ENCODE results near the gene HES3.

Gene HES3

DNA sequence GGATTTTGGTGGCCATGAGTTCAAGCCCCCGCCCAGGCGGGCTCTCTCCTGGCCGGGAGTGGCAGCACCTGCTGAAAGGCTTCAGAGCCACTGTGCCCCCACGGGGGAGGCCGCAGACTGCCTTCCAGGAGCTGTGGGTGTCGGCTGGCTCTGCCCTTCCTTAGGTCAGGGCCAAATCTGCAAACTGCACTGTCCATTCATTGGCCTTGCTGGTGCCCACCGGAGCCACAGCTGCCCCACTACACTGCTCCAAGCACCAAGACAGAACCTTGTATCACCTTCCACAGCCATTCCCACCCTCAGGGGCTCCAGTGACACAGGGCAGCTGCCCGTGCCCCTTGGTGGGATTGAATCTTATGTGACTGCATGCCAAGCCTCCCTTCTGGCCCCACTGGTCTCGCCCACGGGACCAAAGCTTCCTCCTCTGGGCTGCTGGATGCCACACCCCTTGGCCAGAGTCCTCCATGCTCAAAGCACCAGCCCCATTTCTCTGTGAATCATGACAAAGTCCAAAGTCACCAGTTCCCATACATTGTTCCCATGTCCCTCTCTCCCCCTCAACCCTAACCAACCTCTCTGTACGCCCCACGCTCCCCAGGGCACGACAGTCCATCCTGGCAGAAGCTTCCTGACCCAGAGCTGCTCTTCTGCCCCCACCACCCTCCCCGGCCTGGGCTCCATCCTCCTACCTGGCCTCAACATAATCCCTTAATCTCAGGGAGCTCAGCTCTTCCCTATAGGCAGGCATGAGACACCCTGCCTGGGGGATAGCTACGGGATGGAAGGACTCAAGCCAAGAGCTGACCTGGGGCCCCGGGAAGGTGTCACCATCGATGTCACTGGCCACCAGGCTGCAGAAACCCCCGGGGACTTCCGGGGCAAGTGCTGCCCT is 37.8 kb downstream of the HES3 start:
- DNase-seq, result no peak

DNA sequence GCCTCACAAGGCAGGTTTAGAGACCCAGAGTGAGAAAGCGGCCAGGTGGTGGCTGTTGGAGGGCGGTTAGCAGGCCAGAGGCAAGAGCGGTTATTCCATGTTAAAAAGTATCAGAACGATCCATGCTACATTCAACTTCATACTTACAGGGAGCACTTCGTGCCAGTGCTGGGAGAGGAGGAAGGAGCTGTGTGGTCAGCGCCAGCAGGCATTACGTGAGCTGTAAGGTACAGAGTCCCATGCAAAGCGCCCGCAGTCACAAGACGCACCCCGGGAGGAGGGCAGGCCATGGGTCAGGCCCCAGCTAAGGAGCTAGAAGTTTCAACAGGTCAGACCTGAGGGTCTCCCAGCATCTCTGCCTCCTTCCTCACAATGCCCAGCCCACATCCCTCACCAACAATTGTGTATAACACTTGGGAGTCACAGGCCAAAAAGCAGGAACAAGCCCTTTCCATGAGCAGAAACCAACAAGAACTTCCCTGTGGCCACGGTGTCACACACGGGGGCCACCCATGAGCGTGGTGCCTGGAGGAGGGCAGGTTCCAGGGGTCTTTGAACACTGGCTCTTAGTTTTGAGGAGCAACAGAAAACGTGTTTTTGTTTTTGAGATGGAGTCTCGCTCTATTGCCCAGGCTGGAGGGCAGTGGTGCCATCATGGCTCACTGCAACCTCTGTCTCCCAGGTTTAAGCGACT is 38.7 kb downstream of the HES3 start:
- DNase-seq, result no peak

DNA sequence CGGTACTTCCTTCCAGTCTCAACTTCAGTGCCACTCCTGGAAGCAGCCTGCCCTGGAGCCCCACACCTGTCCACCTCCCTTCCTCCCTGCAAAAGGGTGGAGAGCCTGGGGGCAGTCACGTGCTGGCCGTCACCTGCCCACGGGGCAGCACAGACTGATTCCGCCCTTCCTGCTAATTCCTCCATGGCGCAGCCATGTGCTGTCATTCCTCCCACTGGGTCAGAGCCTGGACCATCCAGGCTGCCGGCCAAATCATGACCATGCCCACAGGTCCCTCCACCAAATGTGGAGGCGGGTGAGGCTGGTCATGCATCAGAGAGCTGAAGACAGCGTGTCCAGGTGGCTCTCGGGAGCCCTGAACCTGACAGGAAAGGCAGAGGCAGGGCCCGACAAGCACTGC is 41.4 kb downstream of the HES3 start:
- no peak for DNase-seq

DNA sequence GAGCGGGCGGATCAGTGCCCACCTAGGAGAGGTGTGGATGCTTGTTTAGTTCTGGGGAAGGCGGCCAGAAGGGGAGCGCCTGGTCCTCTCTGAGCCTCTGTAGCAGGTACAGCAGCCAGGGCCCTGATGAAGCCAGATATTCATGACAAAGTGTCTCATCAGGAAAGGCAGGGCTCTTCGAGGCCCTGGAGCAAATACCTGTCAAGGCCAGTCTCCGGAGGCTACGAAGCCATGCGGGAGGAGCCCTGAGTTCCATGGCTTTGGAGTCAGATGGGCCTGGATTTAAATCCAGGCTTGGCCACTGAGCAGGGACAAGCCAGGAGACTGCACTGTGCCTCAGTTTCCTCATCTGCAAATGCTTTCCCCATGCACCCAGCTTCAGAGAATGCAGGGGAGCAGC is 42.3 kb downstream of the HES3 start:
- DNase-seq, result no peak

DNA sequence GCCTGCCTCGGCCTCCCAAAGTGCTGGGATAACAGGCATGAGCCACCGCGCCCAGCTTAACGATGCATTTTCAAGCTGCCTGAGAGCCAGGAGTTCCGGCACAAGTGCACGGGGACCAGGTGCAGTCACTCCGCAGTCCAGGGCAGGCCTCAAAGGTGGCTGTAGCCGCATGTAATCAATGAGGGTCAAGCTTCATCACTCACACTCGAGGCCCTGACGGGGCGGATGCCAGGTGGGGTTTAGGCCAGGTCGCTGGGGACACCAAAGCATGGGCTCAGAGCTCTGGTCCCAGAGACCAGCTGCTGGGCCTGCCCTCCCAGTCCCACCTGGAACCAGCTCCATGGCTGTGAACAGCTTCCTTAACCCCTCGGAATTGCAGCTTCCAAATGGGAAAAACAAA is 43.0 kb downstream of the HES3 start:
- no peak for DNase-seq

DNA sequence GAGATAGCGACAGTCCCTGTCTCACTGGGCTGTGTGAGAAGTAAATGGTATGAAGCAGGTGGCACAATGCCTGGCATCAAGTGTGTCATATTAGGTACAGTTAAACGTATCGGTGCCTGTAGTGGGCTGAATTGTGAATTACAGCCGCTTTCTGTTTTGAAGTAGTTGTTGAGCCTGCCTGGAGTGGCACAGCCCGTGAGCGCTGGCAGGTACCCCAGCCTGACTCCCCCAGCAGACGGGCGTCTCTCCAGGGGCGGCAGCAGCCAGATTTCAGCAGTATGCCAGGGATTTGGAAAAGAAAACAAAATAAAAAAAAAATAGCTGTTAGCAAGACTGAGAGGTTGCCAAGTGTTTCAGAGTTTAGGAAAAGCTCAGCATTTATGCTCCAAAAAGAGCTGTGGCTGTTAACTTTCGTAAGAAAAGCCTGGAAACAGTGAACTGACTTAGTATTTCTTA is 43.5 kb downstream of the HES3 start:
- DNase-seq, result no peak

DNA sequence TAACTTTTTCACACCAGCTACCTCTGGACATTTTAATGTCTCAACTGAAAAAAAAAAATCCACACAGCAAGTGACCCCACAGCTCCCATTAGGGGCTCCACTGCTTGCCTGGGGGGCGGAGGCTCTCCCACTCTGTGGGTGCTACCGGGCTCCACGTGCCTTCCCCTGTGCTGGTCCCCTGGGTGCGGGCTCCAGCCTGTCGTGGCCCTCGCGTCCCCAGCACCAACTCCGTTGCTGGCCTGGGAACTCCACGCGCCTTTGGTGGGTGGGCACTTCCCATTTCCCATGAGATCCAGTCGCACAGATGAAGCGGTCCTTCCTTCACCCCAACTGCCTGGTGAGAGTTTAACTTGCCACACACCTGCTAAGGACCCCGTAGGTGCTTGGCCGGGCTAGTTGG is 44.0 kb downstream of the HES3 start:
- DNase-seq, result no peak

DNA sequence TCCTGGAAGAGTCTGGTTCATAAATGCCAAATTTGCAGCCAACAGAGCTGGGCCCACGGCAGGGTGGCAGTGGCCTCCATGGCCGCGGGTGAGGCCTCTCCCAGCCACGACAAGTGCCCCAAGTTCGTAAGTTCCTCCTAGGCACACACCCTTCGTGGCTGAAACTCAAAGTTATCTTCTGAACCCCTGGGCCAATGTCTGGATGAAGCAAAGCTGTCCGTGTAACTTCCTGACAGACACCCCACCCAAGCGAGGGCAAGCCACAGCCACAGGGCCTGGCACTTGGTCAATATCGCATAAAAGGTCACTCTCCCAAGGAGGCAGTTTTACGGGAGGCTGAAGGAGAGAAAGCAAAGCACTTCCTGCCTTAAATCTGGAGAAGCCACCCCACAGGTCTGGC is 44.7 kb downstream of the HES3 start:
- no peak for DNase-seq

DNA sequence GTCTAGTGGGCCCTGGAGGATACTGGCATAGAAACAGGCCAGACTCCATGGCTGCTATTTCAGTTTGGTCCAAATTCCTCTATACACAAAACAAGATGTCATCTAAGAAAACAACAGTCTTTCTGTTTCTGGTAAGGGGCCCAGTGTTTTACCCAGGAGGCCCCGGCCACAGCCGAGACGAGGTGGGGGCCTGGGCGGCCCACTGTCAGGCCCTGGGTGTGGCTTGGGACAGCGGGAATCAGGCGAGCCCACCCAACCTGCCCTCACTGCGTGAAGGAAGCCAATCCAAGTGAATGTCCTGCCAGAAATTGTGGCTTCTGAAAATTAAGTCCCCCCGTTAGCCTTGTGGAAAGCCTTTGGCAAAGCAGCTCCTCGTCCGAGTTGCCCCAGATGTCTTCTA is 48.1 kb downstream of the HES3 start:
- DNase-seq, result no peak

DNA sequence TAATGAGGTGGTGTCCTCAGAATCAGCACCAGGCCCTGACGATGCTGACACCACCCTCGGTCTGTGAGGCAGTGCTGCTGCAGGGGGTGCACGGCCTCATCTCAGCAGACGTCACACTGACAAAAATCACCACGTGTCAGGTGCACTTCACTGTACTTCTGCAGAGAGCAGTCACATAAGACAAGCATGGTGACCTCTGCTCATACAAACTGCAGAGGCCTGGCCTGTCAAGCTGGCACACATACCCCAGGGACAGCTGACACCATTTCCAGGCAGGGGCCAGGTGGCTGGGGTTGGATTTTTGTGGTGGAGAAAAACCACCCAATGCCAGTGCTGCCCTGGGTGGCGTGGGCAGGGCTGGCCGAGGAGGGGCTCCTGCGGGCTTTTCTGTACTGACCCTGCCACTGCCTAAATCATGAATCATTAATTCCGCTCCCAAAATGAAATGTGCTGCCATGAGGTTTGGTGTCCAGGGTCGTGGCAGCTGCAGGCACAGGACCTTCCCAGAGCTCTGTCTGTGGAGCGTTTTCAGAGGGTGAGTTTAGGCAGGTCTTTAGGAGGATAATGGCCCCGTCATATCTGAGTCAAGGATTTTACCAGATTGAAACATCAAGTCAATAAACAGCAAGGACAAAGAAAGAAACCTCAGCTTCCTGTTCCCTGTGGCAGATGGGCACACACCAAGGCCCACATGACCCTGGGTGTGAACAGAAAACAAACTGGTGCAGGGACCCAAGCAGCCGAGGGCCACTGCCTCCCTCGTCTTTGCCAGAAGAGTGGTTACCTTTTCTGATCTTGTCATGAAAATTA is 50.3 kb downstream of the HES3 start:
- DNase-seq, result peak in 1 of 2 donors; percentile 31

DNA sequence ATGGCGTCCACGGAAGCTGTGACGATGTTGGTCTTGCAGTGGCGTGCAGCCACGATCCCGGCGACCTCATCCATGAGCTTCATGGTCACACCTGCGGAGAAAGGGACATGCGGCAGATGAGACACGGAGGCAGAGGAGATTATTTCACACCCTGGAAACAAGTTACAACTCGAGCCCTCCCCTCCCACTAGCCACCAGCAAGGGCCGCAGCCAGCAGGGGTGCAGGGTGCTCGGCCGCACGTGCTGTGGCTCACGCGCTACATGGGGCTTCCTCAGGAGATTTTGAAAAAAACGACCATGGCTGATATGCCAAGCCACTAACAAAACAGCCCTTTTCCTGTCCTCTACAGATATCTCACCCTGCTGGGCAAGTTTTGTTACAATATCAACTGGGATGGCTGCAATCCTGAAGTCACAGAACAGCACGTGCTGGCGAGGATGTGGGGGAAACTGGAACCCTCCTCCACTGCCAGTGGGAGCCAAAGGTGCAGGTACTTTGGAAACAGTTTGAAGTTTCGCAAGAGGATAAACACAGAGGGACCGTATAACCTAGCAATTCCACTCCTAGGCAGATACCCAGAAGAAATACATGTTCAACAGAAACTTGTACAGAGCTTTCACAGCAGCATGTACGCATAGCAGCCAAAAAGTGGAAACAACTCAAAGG is 51.0 kb downstream of the HES3 start:
- DNase-seq, result peak in 1 of 2 donors; percentile 15

Measured in CD4-positive, alpha-beta T cell treated with Interferon alpha-2 for 1 hour (primary cell).